Breast epithelium (tissue), 4 donors: ENCODE data around the gene C9orf72. TPM values are rescaled to one million over a fixed set of nuclear protein-coding genes. Genes with fewer than 3 reads are reported as not detected.

Experiments
- DNase-seq, 2 donors: peaks; one replicate each; pipeline ENCODE4 v3.0.0-alpha.2; 2019; ENCODE audit warnings: low spot score in 2 of 2
- H3K27ac ChIP-seq, 2 donors: fragments of 200-600 bp; sonication (generic) in 1 of 2; one replicate each; pipeline ENCODE4 v1.5.1; 2016 to 2019; ENCODE audit warnings: mild to moderate bottlenecking in 1 of 2
- H3K27me3 ChIP-seq, 2 donors: fragments of 200-600 bp; sonication (generic) in 1 of 2; one replicate each; pipeline versions ENCODE4 v1.5.1 to v1.6.0; 2017 to 2019; ENCODE audit warnings: control low read depth in 1 of 2, mild to moderate bottlenecking in 1 of 2
- H3K36me3 ChIP-seq: fragments of 200-600 bp; one replicate; pipeline ENCODE4 v1.5.1; 2019
- H3K4me1 ChIP-seq, 2 donors: fragments of 200-600 bp; sonication (generic); one replicate each; pipeline ENCODE4 v1.5.1; 2016 to 2019; ENCODE audit warnings: control low read depth in 1 of 2
- H3K4me3 ChIP-seq, 3 donors: fragments of 200-600 bp; sonication (generic); 1 replicate in 2 of 3; 2 replicates in 1 of 3; pipeline ENCODE4 v1.5.1; 2016 to 2019; ENCODE audit warnings: mild to moderate bottlenecking in 3 of 3, moderate library complexity in 2 of 3
- H3K9me3 ChIP-seq, 2 donors: fragments of 200-600 bp; sonication (generic) in 1 of 2; one replicate each; pipeline ENCODE4 v1.5.1; 2016 to 2019; ENCODE audit warnings: control low read depth in 1 of 2
- POLR2A ChIP-seq: fragments of 450-650 bp; IDR thresholded peaks from one replicate; pipeline ENCODE4 v1.6.1; 2016; ENCODE audit warnings: antibody characterized with exemption, mild to moderate bottlenecking, moderate library complexity
- POLR2AphosphoS5 ChIP-seq, 3 donors: sonication (generic); formaldehyde crosslinking; IDR thresholded peaks; one replicate each; pipeline ENCODE4 v1.6.1; 2017; ENCODE audit warnings: antibody characterized with exemption in 3 of 3
- intact Hi-C: fragments of 100-400 bp; cut with DNase I; formaldehyde crosslinking; loops from one replicate; pipeline ENCODE4 v1.15.1; 2023; ENCODE audit warnings: low total_unique reads
- total RNA-seq, 3 donors: library from RNA; depleted of rRNA; stranded (reverse); fragments of >200 nt; gene quantifications; one replicate each; pipeline ENCODE4 v1.1.0, GENCODE V29; 2016
- TF ChIP-seq, protein P1 (sequence below), 3 donors: fragments of 450-650 bp; IDR thresholded peaks; one replicate each; pipeline ENCODE4 v1.5.1; 2016 to 2017; ENCODE audit warnings: antibody characterized with exemption in 3 of 3, mild to moderate bottlenecking in 3 of 3, moderate library complexity in 3 of 3

The C9orf72 gene
- total RNA-seq, 3 donors from 2014 or later: 20.8 to 43.9 (median 27.2) TPM

DNA sequence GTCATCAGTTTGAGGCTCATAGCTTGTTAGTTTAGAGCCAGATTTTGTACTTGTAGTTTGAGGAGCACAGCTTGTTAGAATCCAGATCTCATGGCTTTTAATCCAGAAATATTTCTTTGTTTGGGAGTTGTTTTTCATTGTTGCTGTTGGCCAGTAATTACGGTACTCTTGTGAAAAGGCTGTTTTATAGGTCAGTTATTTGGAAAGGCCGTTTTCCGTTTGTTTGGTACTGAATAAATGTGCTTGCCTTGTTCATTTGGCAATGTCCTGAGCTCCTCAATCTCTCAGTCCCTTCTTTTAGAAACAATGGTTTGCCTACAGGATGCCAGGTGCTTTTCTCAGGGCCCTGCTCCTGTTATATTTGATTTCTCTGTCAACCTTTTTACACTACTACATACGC is 39.1 kb downstream of the C9orf72 start:
- H3K4me1 ChIP-seq: peaks cover 0 to 12% of the 10 kb centered on the region in 2 donors
- H3K9me3 ChIP-seq: no peaks in the 10 kb centered on the region
- no peak overlapping the region for H3K4me3 ChIP-seq
- TF ChIP-seq POLR2A (no peak), POLR2AphosphoS5 (IDR thresholded peaks at IDR 0.05) (peak in 1 of 3 donors; percentile 38)
- H3K27ac ChIP-seq: peak overlapping the region; percentile 77 to 81
- H3K36me3 ChIP-seq: no peaks in the 10 kb centered on the region
- H3K27me3 ChIP-seq: no peaks in the 10 kb centered on the region
- no peak for DNase-seq
- intact Hi-C loops: loop anchor here (5.0 to 10.0 kb wide), 2 partner anchors 89 to 502 kb away; no protein-coding TSS in a partner anchor

DNA sequence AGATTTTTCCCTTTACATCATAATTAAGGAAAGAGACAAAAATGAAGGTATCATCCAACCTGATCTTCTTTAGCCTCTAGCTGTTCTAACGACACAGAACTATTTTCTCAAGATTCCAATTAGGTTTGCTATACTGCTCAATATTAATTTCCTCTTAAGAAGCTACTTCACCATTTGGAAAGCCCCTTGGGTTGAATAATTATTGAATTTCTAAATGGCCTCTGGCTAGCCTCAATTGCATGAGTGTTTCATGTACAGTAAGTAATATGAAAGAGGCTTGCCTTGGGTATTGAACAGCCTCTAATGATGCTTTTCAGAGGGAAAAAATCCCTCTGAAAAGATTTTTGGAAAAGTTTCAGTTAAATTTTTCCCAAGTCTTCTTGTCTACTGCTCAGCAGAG is 40.0 kb downstream of the C9orf72 start:
- intact Hi-C loops: loop anchor here (5.0 to 10.0 kb wide), 2 partner anchors 89 to 501 kb away; no protein-coding TSS in a partner anchor
- no peaks in the 10 kb centered on the region for H3K36me3 ChIP-seq
- H3K4me3 ChIP-seq: no peak overlapping the region
- no peaks in the 10 kb centered on the region for H3K9me3 ChIP-seq
- H3K27me3 ChIP-seq: no peaks in the 10 kb centered on the region
- peaks cover 0 to 4% of the 10 kb centered on the region in 2 donors for H3K4me1 ChIP-seq
- DNase-seq: no peak
- TF ChIP-seq POLR2A (no peak), POLR2AphosphoS5 (IDR thresholded peaks at IDR 0.05) (no peak)
- TF ChIP-seq, protein P1, sequence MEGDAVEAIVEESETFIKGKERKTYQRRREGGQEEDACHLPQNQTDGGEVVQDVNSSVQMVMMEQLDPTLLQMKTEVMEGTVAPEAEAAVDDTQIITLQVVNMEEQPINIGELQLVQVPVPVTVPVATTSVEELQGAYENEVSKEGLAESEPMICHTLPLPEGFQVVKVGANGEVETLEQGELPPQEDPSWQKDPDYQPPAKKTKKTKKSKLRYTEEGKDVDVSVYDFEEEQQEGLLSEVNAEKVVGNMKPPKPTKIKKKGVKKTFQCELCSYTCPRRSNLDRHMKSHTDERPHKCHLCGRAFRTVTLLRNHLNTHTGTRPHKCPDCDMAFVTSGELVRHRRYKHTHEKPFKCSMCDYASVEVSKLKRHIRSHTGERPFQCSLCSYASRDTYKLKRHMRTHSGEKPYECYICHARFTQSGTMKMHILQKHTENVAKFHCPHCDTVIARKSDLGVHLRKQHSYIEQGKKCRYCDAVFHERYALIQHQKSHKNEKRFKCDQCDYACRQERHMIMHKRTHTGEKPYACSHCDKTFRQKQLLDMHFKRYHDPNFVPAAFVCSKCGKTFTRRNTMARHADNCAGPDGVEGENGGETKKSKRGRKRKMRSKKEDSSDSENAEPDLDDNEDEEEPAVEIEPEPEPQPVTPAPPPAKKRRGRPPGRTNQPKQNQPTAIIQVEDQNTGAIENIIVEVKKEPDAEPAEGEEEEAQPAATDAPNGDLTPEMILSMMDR (IDR thresholded peaks at IDR 0.05): no peak
- peak overlapping the region; percentile 40 to 77 for H3K27ac ChIP-seq

DNA sequence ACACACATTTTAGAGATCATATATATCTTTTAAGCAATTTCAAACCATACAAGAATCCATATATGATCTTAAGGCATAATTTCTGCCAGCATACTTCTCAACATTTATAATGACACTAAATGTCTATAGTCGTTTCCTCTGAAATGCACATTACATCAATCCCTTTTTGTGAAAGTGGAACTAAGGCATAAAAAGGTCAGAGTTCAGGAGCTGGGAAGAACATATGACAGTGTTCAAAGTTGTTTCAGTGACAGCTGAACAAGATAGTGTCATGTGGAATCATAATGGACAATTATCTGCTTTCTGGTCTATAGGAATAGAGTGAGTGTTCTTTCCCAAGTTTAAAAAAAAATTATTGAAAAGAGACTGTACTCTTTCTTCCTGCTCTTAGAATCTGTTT is 41.2 kb downstream of the C9orf72 start:
- intact Hi-C loops: loop anchor here (5.0 to 10.0 kb wide), 2 partner anchors 87 to 500 kb away; no protein-coding TSS in a partner anchor

DNA sequence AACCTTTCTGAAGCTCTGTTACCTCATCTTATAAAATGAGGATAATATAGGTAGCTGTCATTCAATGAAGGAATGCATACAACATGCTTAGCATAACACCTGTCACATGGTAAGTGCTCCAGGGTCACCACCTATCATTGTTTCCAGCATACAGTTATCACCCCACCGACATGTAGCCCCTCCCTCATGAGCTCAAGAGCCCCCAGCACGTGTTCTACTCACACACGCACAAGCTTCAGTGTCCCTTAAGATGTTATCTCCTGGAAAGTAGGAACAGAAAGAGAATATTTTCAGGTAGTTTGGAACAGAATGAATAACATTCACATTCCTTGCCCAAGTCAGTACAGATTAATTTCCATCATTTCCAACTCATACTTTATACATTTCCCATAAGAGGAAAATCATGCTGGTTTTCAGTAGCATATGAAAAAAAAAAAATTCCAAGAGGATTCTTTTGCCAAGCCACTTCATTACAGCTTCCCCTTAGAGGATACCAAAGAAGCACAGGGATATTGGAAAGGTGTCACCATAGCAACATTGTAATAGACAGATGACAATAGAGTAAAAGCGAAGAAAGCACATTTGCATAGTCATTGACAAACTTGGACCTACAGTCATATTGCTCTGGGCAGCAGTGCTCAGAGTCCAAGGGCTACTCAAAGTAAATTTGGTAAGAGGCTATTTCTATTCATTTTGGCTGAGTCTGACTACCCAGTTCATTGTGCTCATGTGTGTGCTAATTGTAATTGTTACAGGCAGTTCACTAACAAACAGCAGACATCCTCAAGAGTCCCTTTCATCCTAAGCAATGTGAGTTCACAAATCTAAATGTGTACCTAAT is 42.1 kb downstream of the C9orf72 start:
- Histone ChIP-seq H3K27me3 (no peaks in the 10 kb centered on the region), H3K4me3 (peak overlapping the region in 1 of 3 donors; percentile 94), H3K27ac (peak overlapping the region; percentile 41 to 97), H3K9me3 (no peaks in the 10 kb centered on the region), H3K36me3 (no peaks in the 10 kb centered on the region), H3K4me1 (peaks cover 0 to 9% of the 10 kb centered on the region in 2 donors)
- DNase-seq: no peak
- TF ChIP-seq, protein P1 (IDR thresholded peaks at IDR 0.05): no peak
- no peak for TF ChIP-seq POLR2A
- TF ChIP-seq POLR2AphosphoS5 (IDR thresholded peaks at IDR 0.05): no peak
- intact Hi-C loops: loop anchor here (5.0 to 10.0 kb wide), 2 partner anchors 86 to 499 kb away; no protein-coding TSS in a partner anchor

More for the DNA sequence above, 41.2 kb downstream of the C9orf72 start:
- no peak overlapping the region for H3K27ac ChIP-seq
- H3K36me3 ChIP-seq: no peaks in the 10 kb centered on the region
- peaks cover 0 to 4% of the 10 kb centered on the region in 2 donors for H3K4me1 ChIP-seq
- no peak overlapping the region for H3K4me3 ChIP-seq
- no peak for TF ChIP-seq POLR2A
- H3K27me3 ChIP-seq: no peaks in the 10 kb centered on the region
- no peaks in the 10 kb centered on the region for H3K9me3 ChIP-seq
- no peak for DNase-seq

DNA sequence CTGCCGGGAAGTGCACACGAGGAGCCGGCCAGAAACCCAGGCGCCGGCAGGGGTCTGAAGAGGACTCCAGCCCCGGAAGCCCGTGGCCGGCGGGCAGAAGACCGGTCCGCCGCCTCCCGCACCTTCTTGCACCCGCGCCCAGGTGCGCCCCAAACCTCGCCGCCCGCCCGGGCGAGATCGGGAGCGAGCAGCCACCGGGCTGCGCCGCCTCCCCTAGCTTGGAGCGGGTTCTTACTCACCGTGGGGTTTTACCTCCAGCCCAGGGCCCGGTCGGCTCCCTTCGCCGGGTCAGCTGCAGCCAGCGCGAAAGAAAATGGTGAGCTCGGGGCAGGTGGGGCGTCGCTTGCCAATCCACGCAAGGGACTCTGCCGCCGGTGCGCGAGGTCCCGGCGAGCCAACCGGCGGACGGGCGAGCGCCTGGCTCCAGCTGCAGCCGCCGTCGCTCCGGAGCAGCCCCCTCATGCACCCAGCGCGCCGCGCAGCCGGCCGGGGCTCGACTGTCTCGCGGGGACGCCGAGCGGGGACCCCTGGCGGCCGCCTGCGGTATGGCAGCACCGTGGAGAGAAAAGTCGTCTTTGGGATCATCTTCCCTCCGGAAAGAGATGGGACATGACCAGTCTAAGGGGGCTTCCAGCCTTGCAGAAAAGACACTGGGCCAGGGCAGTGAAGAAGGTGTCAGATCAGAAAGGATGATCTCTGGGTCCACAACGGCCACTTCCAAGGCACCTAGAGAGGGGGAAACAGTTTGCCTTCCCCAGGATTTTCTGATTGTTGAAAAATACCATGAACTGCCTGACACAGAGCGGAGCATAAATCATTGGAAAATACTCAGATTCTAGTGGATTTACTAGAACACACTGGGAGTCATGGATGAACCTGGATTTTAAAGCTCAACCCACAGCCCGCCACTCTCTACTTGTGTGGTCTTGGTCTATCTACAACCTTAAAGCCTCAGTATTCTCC is 43.7 kb downstream of the C9orf72 start, which contains the start of gene MOB3B:
TSS of gene MOB3B (minus strand) at position 499 of the 963 bp plus-strand sequence. CDS start 74,264 bp downstream, outside the sequence.
- H3K27ac ChIP-seq: peak within 1 kb of the TSS; percentile 97 to 99
- peaks cover 0 to 4% of the 10 kb centered on the region in 2 donors for H3K4me1 ChIP-seq
- H3K4me3 ChIP-seq: peak within 1 kb of the TSS; percentile 84 to 94 (median 93)
- H3K36me3 ChIP-seq: no peaks in the 10 kb centered on the region
- H3K9me3 ChIP-seq: no peaks in the 10 kb centered on the region
- no peak for TF ChIP-seq POLR2A
- TF ChIP-seq, protein P1 (IDR thresholded peaks at IDR 0.05): peak; percentile 76 to 93 (median 77)
- peak; percentile 33 to 64 (median 46) for TF ChIP-seq POLR2AphosphoS5 (IDR thresholded peaks at IDR 0.05)
- no peaks in the 10 kb centered on the region for H3K27me3 ChIP-seq
- peak; percentile 69 to 80 for DNase-seq
- intact Hi-C loops: loop anchor here (5.0 to 10.0 kb wide), 2 partner anchors 85 to 497 kb away; no protein-coding TSS in a partner anchor
